GM23338 (cell line): Measurements from ENCODE around the gene SCGB3A1.

ENCODE experiments used
- CTCF ChIP-seq, 2 experiments: fragments of 200-600 bp in 1 of 2; sonication (generic) in 1 of 2; conservative IDR thresholded peaks; 2 replicates each; pipeline versions ENCODE4 v1.5.1 to v1.6.1; 2016 to 2017; ENCODE audit warnings: antibody characterized with exemption in 2 of 2, low read depth in 2 of 2, mild to moderate bottlenecking in 2 of 2, moderate library complexity in 1 of 2
- EZH2 ChIP-seq: fragments of 200-600 bp; sonication (generic); IDR thresholded peaks from one replicate; pipeline ENCODE4 v1.8.0; 2017; ENCODE audit warnings: antibody characterized with exemption, mild to moderate bottlenecking, low read depth; ENCODE audit not compliant: unreplicated experiment
- EZH2phosphoT487 ChIP-seq: fragments of 200-600 bp; sonication (generic); IDR thresholded peaks from one replicate; pipeline ENCODE4 v1.8.1; 2018; ENCODE audit warnings: antibody characterized with exemption; ENCODE audit not compliant: unreplicated experiment
- JUNB ChIP-seq: IDR thresholded peaks from one replicate; pipeline ENCODE4 v1.6.1; 2016; ENCODE audit warnings: antibody characterized with exemption; ENCODE audit not compliant: unreplicated experiment
- NANOG ChIP-seq: IDR thresholded peaks from 2 replicates; pipeline ENCODE4 v1.6.1; 2016; ENCODE audit warnings: antibody characterized with exemption, borderline replicate concordance
- POLR2AphosphoS5 ChIP-seq: IDR thresholded peaks from 2 replicates; pipeline ENCODE4 v1.6.1; 2016; ENCODE audit warnings: antibody characterized with exemption, low read depth
- REST ChIP-seq: IDR thresholded peaks from one replicate; pipeline ENCODE4 v1.6.1; 2018; ENCODE audit warnings: antibody characterized with exemption; ENCODE audit not compliant: unreplicated experiment
- ZNF114 ChIP-seq: fragments of 250-450 bp; sonication (Bioruptor Pico); IDR thresholded peaks from 2 replicates; pipeline ENCODE4 v1.5.0; 2020; ENCODE audit warnings: mild to moderate bottlenecking, moderate library complexity

GRCh38 chr5:180604271-180604670 is 13.0 kb upstream of the SCGB3A1 start:
- TF ChIP-seq CTCF (conservative IDR thresholded peaks at IDR 0.05; ENCODE audit: low read depth in 2 of 2) (no peak), EZH2 (no peak), JUNB (no peak), REST (no peak), POLR2AphosphoS5 (no peak), EZH2phosphoT487 (no peak), ZNF114 (CRISPR knock-in tag) (no peak), NANOG (no peak)
